Ishikawa (cell line): ENCODE measurements around the gene RNF144B.

Experiments used
- CEBPB ChIP-seq: IDR thresholded peaks from 2 replicates; pipeline ENCODE4 v1.6.1; 2012
- EP300 ChIP-seq: IDR thresholded peaks from 2 replicates; pipeline ENCODE4 v1.6.1; 2012; ENCODE audit warnings: borderline replicate concordance
- RAD21 ChIP-seq: IDR thresholded peaks from 2 replicates; pipeline ENCODE4 v1.6.1; 2012; ENCODE audit warnings: low read depth
- REST ChIP-seq: IDR thresholded peaks from 2 replicates; pipeline ENCODE4 v1.6.1; 2012; ENCODE audit warnings: low read depth, mild to moderate bottlenecking
- TAF1 ChIP-seq: IDR thresholded peaks from 2 replicates; pipeline ENCODE4 v1.6.1; 2012; ENCODE audit warnings: low read depth, mild to moderate bottlenecking
- TCF12 ChIP-seq: IDR thresholded peaks from 2 replicates; pipeline ENCODE4 v1.6.1; 2012; ENCODE audit warnings: low read depth
- YY1 ChIP-seq: IDR thresholded peaks from 2 replicates; pipeline ENCODE4 v1.6.1; 2012; ENCODE audit warnings: low read depth
- ZBTB7A ChIP-seq: IDR thresholded peaks from 2 replicates; pipeline ENCODE4 v1.6.1; 2012; ENCODE audit warnings: low read depth
- TF ChIP-seq, protein P1 (sequence below): IDR thresholded peaks from 2 replicates; pipeline ENCODE4 v1.6.1; 2012
- TF ChIP-seq, protein P2 (sequence below): IDR thresholded peaks from 2 replicates; pipeline ENCODE4 v1.6.1; 2012

- TF ChIP-seq TAF1 (no peak), RAD21 (no peak), YY1 (no peak), CEBPB (no peak), TCF12 (no peak), EP300 (no peak), REST (no peak), ZBTB7A (no peak)
- TF ChIP-seq, protein P1, sequence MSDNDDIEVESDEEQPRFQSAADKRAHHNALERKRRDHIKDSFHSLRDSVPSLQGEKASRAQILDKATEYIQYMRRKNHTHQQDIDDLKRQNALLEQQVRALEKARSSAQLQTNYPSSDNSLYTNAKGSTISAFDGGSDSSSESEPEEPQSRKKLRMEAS: no peak
- TF ChIP-seq, protein P2, sequence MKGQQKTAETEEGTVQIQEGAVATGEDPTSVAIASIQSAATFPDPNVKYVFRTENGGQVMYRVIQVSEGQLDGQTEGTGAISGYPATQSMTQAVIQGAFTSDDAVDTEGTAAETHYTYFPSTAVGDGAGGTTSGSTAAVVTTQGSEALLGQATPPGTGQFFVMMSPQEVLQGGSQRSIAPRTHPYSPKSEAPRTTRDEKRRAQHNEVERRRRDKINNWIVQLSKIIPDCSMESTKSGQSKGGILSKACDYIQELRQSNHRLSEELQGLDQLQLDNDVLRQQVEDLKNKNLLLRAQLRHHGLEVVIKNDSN: no peak
Observed at GRCh38 chr6:18371656-18372055, 15.5 kb upstream of the RNF144B start.
